Parathyroid adenoma (tissue), 2 donors: Measurements from ENCODE around the gene ZNF668.

ENCODE experiments used
- H2AFZ ChIP-seq: fragments of 300-600 bp; sonication (generic); one replicate; pipeline ENCODE4 v1.7.0; 2017; ENCODE audit warnings: antibody characterized with exemption, mild to moderate bottlenecking
- H3K27ac ChIP-seq: fragments of 300-600 bp; sonication (generic); one replicate; pipeline ENCODE4 v1.7.0; 2017
- H3K27me3 ChIP-seq: fragments of 300-600 bp; sonication (generic); one replicate; pipeline ENCODE4 v1.7.0; 2017; ENCODE audit warnings: low read length; ENCODE audit not compliant: control insufficient read depth, insufficient read depth
- H3K36me3 ChIP-seq: fragments of 300-600 bp; sonication (generic); one replicate; pipeline ENCODE4 v1.7.0; 2017; ENCODE audit warnings: low read length; ENCODE audit not compliant: control insufficient read depth, insufficient read depth
- H3K4me1 ChIP-seq: fragments of 300-600 bp; sonication (generic); one replicate; pipeline ENCODE4 v1.7.0; 2017; ENCODE audit warnings: control low read depth
- H3K4me2 ChIP-seq: fragments of 300-600 bp; sonication (generic); one replicate; pipeline ENCODE4 v1.7.0; 2017; ENCODE audit warnings: low read length
- H3K4me3 ChIP-seq: fragments of 300-600 bp; sonication (generic); one replicate; pipeline ENCODE4 v1.7.0; 2017; ENCODE audit warnings: low read depth, low read length
- H3K79me2 ChIP-seq: fragments of 300-600 bp; sonication (generic); one replicate; pipeline ENCODE4 v1.7.0; 2017; ENCODE audit warnings: control low read depth
- H3K9ac ChIP-seq: fragments of 300-600 bp; sonication (generic); one replicate; pipeline ENCODE4 v1.7.0; 2017; ENCODE audit warnings: mild to moderate bottlenecking
- H3K9me3 ChIP-seq: fragments of 300-600 bp; sonication (generic); one replicate; pipeline ENCODE4 v1.7.0; 2017; ENCODE audit warnings: low read length; ENCODE audit not compliant: control insufficient read depth
- CTCF ChIP-seq: fragments of 300-600 bp; sonication (generic); IDR thresholded peaks from one replicate; pipeline ENCODE4 v1.7.0; 2017; ENCODE audit warnings: antibody characterized with exemption, mild to moderate bottlenecking
- donor health status: primary hyperparathyroidism.

ZNF668 gene

GRCh38 chr16:31092330-31092729 lies 18.3 kb upstream of the ZNF668 start:
- TF ChIP-seq CTCF: no peak
- Histone ChIP-seq H3K4me1 (no peaks in the 10 kb centered on the region), H3K79me2 (no peaks in the 10 kb centered on the region), H3K4me3 (no peak overlapping the region), H3K27me3 (no peaks in the 10 kb centered on the region), H3K27ac (no peak overlapping the region), H2AFZ (no peak overlapping the region), H3K9ac (no peak overlapping the region), H3K36me3 (no peaks in the 10 kb centered on the region), H3K4me2 (no peak overlapping the region), H3K9me3 (no peaks in the 10 kb centered on the region)

- no peaks in the 10 kb centered on the region for H3K36me3 ChIP-seq
- no peak for TF ChIP-seq CTCF
- H3K4me3 ChIP-seq: no peak overlapping the region
- no peak overlapping the region for H3K4me2 ChIP-seq
- H3K9ac ChIP-seq: no peak overlapping the region
- no peak overlapping the region for H3K27ac ChIP-seq
- H2AFZ ChIP-seq: no peak overlapping the region
- no peaks in the 10 kb centered on the region for H3K27me3 ChIP-seq
- no peaks in the 10 kb centered on the region for H3K4me1 ChIP-seq
- H3K79me2 ChIP-seq: no peaks in the 10 kb centered on the region
- no peaks in the 10 kb centered on the region for H3K9me3 ChIP-seq
Measured at GRCh38 chr16:31090540-31090939, 16.5 kb upstream of the ZNF668 start.

GRCh38 chr16:31089199-31089598 lies 15.2 kb upstream of the ZNF668 start:
- no peaks in the 10 kb centered on the region for H3K4me1 ChIP-seq
- H3K36me3 ChIP-seq: no peaks in the 10 kb centered on the region
- no peak overlapping the region for H3K27ac ChIP-seq
- no peaks in the 10 kb centered on the region for H3K9me3 ChIP-seq
- H2AFZ ChIP-seq: no peak overlapping the region
- TF ChIP-seq CTCF: no peak
- no peak overlapping the region for H3K4me3 ChIP-seq
- no peaks in the 10 kb centered on the region for H3K79me2 ChIP-seq
- no peak overlapping the region for H3K9ac ChIP-seq
- no peak overlapping the region for H3K4me2 ChIP-seq
- H3K27me3 ChIP-seq: no peaks in the 10 kb centered on the region

- H3K9ac ChIP-seq: no peak within 1 kb of the TSS
- H3K27me3 ChIP-seq: no peaks in the 10 kb centered on the region
- no peak within 1 kb of the TSS for H2AFZ ChIP-seq
- H3K36me3 ChIP-seq: no peaks in the 10 kb centered on the region
- H3K79me2 ChIP-seq: no peaks in the 10 kb centered on the region
- H3K27ac ChIP-seq: no peak within 1 kb of the TSS
- no peaks in the 10 kb centered on the region for H3K4me1 ChIP-seq
- no peaks in the 10 kb centered on the region for H3K9me3 ChIP-seq
- TF ChIP-seq CTCF: no peak
- no peak within 1 kb of the TSS for H3K4me2 ChIP-seq
- H3K4me3 ChIP-seq: no peak within 1 kb of the TSS
Measured at GRCh38 chr16:31088459-31089183, 14.6 kb upstream of the ZNF668 start, which contains the start of gene PRSS53. Gene PRSS53, minus strand, starts transcription at chr16:31088943. Its CDS starts 134 bp downstream, at chr16:31088809.

GRCh38 chr16:31087971-31088370 lies 13.9 kb upstream of the ZNF668 start:
- H3K4me2 ChIP-seq: no peak overlapping the region

More at GRCh38 chr16:31087971-31088370, 13.9 kb upstream of the ZNF668 start:
- no peaks in the 10 kb centered on the region for H3K36me3 ChIP-seq
- H3K27ac ChIP-seq: no peak overlapping the region
- H3K9me3 ChIP-seq: no peaks in the 10 kb centered on the region
- no peak overlapping the region for H2AFZ ChIP-seq
- no peak overlapping the region for H3K9ac ChIP-seq
- H3K79me2 ChIP-seq: no peaks in the 10 kb centered on the region
- TF ChIP-seq CTCF: no peak
- no peak overlapping the region for H3K4me3 ChIP-seq
- no peaks in the 10 kb centered on the region for H3K4me1 ChIP-seq
- H3K27me3 ChIP-seq: no peaks in the 10 kb centered on the region
